IMR-90 (cell line): ENCODE results near the gene YES1. TPM values are rescaled to one million over a fixed set of nuclear protein-coding genes. Genes with fewer than 3 reads are reported as not detected.

Source experiments
- ATAC-seq: fragments of 200-7000 bp; cut with Tn5 transposase; 2 replicates; pipeline ENCODE4 v1.9.1; 2020; ENCODE audit warnings: low read depth, mild to moderate bottlenecking, moderate library complexity
- BruUV-seq: library from RNA; stranded (reverse); fragments of 400-500 nt; replicated peaks from 2 replicates; lab custom pipeline; 2021; lab: Mats Ljungman, UMichigan
- CTCF ChIA-PET: fragments of 300-600 bp; formaldehyde crosslinking; extraction: SDS; loops from one replicate; lab custom pipeline; 2021; ENCODE audit warnings: antibody characterized with exemption; lab: Yijun Ruan, JAX
- POLR2A ChIA-PET: fragments of 300-600 bp; sonication (Branson Sonifier 250); formaldehyde crosslinking; loops from one replicate; lab custom pipeline; 2022; ENCODE audit warnings: antibody characterized with exemption; ENCODE audit not compliant: unreplicated experiment; lab: Charles Lee
- DNase-seq: peaks from one replicate; pipeline ENCODE4 v3.0.0; 2013
- H2AFZ ChIP-seq: replicated peaks from 2 replicates; pipeline ENCODE3; 2013; ENCODE audit warnings: low read length, mild to moderate bottlenecking; ENCODE audit not compliant: poor library complexity
- H2AK5ac ChIP-seq: 2 replicates; pipeline ENCODE4 v1.6.1; 2013; ENCODE audit warnings: low read depth, low read length, inconsistent platforms
- H2AK9ac ChIP-seq: replicated peaks from 2 replicates; pipeline ENCODE3; 2013; ENCODE audit warnings: mild to moderate bottlenecking, low read depth, low read length, moderate library complexity; ENCODE audit not compliant: poor library complexity
- H2BK120ac ChIP-seq: 2 replicates; pipeline ENCODE4 v1.6.1; 2013; ENCODE audit warnings: low read depth, low read length, inconsistent platforms
- H2BK15ac ChIP-seq: 3 replicates; pipeline ENCODE4 v1.6.1; 2013; ENCODE audit warnings: low read depth, low read length, inconsistent platforms
- H2BK20ac ChIP-seq: 2 replicates; pipeline ENCODE4 v1.6.1; 2013; ENCODE audit warnings: low read depth, mild to moderate bottlenecking, inconsistent platforms, low read length, moderate library complexity
- H2BK5ac ChIP-seq: 2 replicates; pipeline ENCODE4 v1.6.1; 2013; ENCODE audit warnings: mild to moderate bottlenecking, low read depth, low read length, inconsistent platforms; ENCODE audit not compliant: poor library complexity, severe bottlenecking
- H3K14ac ChIP-seq: replicated peaks from 2 replicates; pipeline ENCODE4 v1.6.1; 2013; ENCODE audit warnings: low read depth, low read length, inconsistent platforms
- H3K18ac ChIP-seq: 2 replicates; pipeline ENCODE4 v1.6.1; 2013; ENCODE audit warnings: low read depth, low read length, control low read depth
- H3K23ac ChIP-seq: 2 replicates; pipeline ENCODE4 v1.6.1; 2013; ENCODE audit warnings: low read depth, low read length, inconsistent platforms
- H3K27ac ChIP-seq: 2 replicates; pipeline ENCODE4 v1.5.1; 2013; ENCODE audit warnings: mild to moderate bottlenecking, control low read depth, low read length; ENCODE audit not compliant: insufficient read depth
- H3K27me3 ChIP-seq: 2 replicates; pipeline ENCODE4 v1.6.1; 2013; ENCODE audit warnings: low read length; ENCODE audit not compliant: control insufficient read depth, insufficient read depth
- H3K36me3 ChIP-seq: 2 replicates; pipeline ENCODE4 v1.6.1; 2013; ENCODE audit warnings: low read length, mixed read lengths; ENCODE audit not compliant: control insufficient read depth, insufficient read depth
- H3K4ac ChIP-seq: 2 replicates; pipeline ENCODE4 v1.6.1; 2013; ENCODE audit warnings: low read depth, low read length, inconsistent platforms
- H3K4me1 ChIP-seq: 2 replicates; pipeline ENCODE4 v1.6.1; 2013; ENCODE audit warnings: low read length, mixed read lengths; ENCODE audit not compliant: control insufficient read depth, insufficient read depth
- H3K4me2 ChIP-seq: 2 replicates; pipeline ENCODE4 v1.6.1; 2013; ENCODE audit warnings: low read depth, mild to moderate bottlenecking, control low read depth, low read length, moderate library complexity
- H3K4me3 ChIP-seq: 2 replicates; pipeline ENCODE4 v1.5.1; 2013; ENCODE audit warnings: low read depth, mild to moderate bottlenecking, control low read depth, low read length, moderate library complexity; ENCODE audit not compliant: insufficient read depth
- H3K56ac ChIP-seq: 2 replicates; pipeline ENCODE4 v1.6.1; 2013; ENCODE audit warnings: low read length, inconsistent platforms; ENCODE audit not compliant: insufficient read depth; ENCODE audit errors: extremely low read depth
- H3K79me1 ChIP-seq, 2 experiments: 2 replicates each; pipeline ENCODE4 v1.6.1; 2013; ENCODE audit warnings: low read length in 2 of 2, inconsistent platforms in 1 of 2, low read depth in 1 of 2
- H3K9ac ChIP-seq: 2 replicates; pipeline ENCODE4 v1.6.1; 2013; ENCODE audit warnings: low read depth, low read length, control low read depth
- H3K9me1 ChIP-seq: 2 replicates; pipeline ENCODE4 v1.6.1; 2013; ENCODE audit warnings: low read length, inconsistent platforms; ENCODE audit not compliant: insufficient read depth
- H3K9me3 ChIP-seq: 2 replicates; pipeline ENCODE4 v1.6.1; 2013; ENCODE audit warnings: low read length; ENCODE audit not compliant: control insufficient read depth, insufficient read depth
- H4K20me1 ChIP-seq: 2 replicates; pipeline ENCODE4 v1.6.1; 2013; ENCODE audit warnings: low read length, inconsistent platforms; ENCODE audit not compliant: insufficient read depth
- H4K5ac ChIP-seq: 2 replicates; pipeline ENCODE4 v1.6.1; 2013; ENCODE audit warnings: mild to moderate bottlenecking, low read depth, low read length, control low read depth
- H4K8ac ChIP-seq, 2 experiments: 2 replicates each; pipeline ENCODE4 v1.6.1; 2013; ENCODE audit warnings: low read depth in 2 of 2, low read length in 2 of 2, control low read depth in 1 of 2, inconsistent platforms in 1 of 2
- H4K91ac ChIP-seq: 2 replicates; pipeline ENCODE4 v1.6.1; 2013; ENCODE audit warnings: low read depth, low read length, inconsistent platforms; ENCODE audit not compliant: insufficient read depth
- BHLHE40 ChIP-seq: fragments of 150-350 bp; IDR thresholded peaks from 2 replicates; pipeline ENCODE4 v1.6.1; 2016; ENCODE audit warnings: mild to moderate bottlenecking, low read depth, low read length
- CEBPB ChIP-seq: IDR thresholded peaks from 2 replicates; pipeline ENCODE4 v1.6.1; 2012; ENCODE audit warnings: low read depth, low read length, improper control_type of control experiment
- CHD1 ChIP-seq: IDR thresholded peaks from 2 replicates; pipeline ENCODE4 v1.6.1; 2012; ENCODE audit warnings: low read depth, low read length, improper control_type of control experiment
- FOS ChIP-seq: fragments of 150-350 bp; IDR thresholded peaks from 2 replicates; pipeline ENCODE4 v1.6.1; 2016; ENCODE audit warnings: low read depth, low read length
- MAFK ChIP-seq: IDR thresholded peaks from 2 replicates; pipeline ENCODE4 v1.6.1; 2012; ENCODE audit warnings: low read depth, low read length, improper control_type of control experiment
- MAZ ChIP-seq: IDR thresholded peaks from 2 replicates; pipeline ENCODE4 v1.6.1; 2012; ENCODE audit warnings: low read depth, mild to moderate bottlenecking, low read length, improper control_type of control experiment, moderate library complexity, borderline replicate concordance
- MXI1 ChIP-seq: IDR thresholded peaks from 2 replicates; pipeline ENCODE4 v1.6.1; 2012; ENCODE audit warnings: low read depth, mild to moderate bottlenecking, low read length, moderate library complexity, borderline replicate concordance
- NFE2L2 ChIP-seq: fragments of 150-350 bp; IDR thresholded peaks from 2 replicates; pipeline ENCODE4 v1.6.1; 2016; ENCODE audit warnings: low read depth, mild to moderate bottlenecking, low read length
- POLR2A ChIP-seq: IDR thresholded peaks from 2 replicates; pipeline ENCODE4 v1.6.1; 2012; ENCODE audit warnings: mild to moderate bottlenecking, low read depth, low read length
- RAD21 ChIP-seq: IDR thresholded peaks from 2 replicates; pipeline ENCODE4 v1.6.1; 2012; ENCODE audit warnings: low read length, improper control_type of control experiment
- RCOR1 ChIP-seq: IDR thresholded peaks from 2 replicates; pipeline ENCODE4 v1.6.1; 2012; ENCODE audit warnings: mild to moderate bottlenecking, low read length, improper control_type of control experiment; ENCODE audit not compliant: insufficient replicate concordance
- RFX5 ChIP-seq: IDR thresholded peaks from 2 replicates; pipeline ENCODE4 v1.8.0; 2012; ENCODE audit warnings: low read depth, mild to moderate bottlenecking, low read length, moderate library complexity
- SMC3 ChIP-seq: fragments of 150-350 bp; IDR thresholded peaks from 2 replicates; pipeline ENCODE4 v1.6.1; 2016; ENCODE audit warnings: low read depth, mild to moderate bottlenecking, antibody characterized with exemption, low read length, moderate library complexity
- WGBS, 2 experiments: methylation state at CpG; one replicate each; pipeline versions ENCODE4 v1.1.5 to v1.1.7; 2013; ENCODE audit warnings: missing lambda C conversion rate in 2 of 2; ENCODE audit not compliant: insufficient read length in 1 of 2; ENCODE audit errors: extremely low coverage in 2 of 2; 5-methylcytosine and 5-hydroxymethylcytosine counted together
- dilution Hi-C: fragments of 300-500 bp; cut with HindIII; formaldehyde crosslinking; loops from one replicate; pipeline ENCODE4 v1.14.3; 2018; ENCODE audit warnings: low sequenced_read_pairs; ENCODE audit not compliant: unreplicated experiment
- in situ Hi-C: fragments of 300-500 bp; cut with MboI; formaldehyde crosslinking; loops from 3 replicates; pipeline ENCODE4 v1.14.3; 2019; ENCODE audit warnings: low sequenced_read_pairs, inconsistent platforms, mixed read lengths
- intact Hi-C: fragments of 100-400 bp; cut with micrococcal nuclease; formaldehyde crosslinking; loops from 2 replicates; pipeline ENCODE4 v1.10.0; 2022
- polyA plus RNA-seq, 3 experiments: library from polyadenylated mRNA; depleted of rRNA; stranded (reverse); fragments of >200 nt; gene quantifications; 2 replicates each; pipeline ENCODE4 v1.2.3, GENCODE V29; 2012; ENCODE audit warnings: low replicate concordance in 1 of 3
- total RNA-seq: library from RNA; depleted of rRNA; stranded (reverse); fragments of >200 nt; gene quantifications from 2 replicates; pipeline ENCODE4 v1.2.3, GENCODE V29; 2012
- TF ChIP-seq, protein P1 (sequence below): conservative IDR thresholded peaks from 2 replicates; pipeline ENCODE4 v1.5.1; 2012; ENCODE audit warnings: mild to moderate bottlenecking, low read depth, low read length, improper control_type of control experiment
- TF ChIP-seq, protein P2 (sequence below): fragments of 150-350 bp; IDR thresholded peaks from 2 replicates; pipeline ENCODE4 v1.6.1; 2017; ENCODE audit warnings: mild to moderate bottlenecking, antibody characterized with exemption, low read length, low read depth
- TF ChIP-seq, protein P3 (sequence below): fragments of 150-350 bp; IDR thresholded peaks from 2 replicates; pipeline ENCODE4 v1.6.1; 2016; ENCODE audit warnings: low read depth, mild to moderate bottlenecking, low read length, moderate library complexity, borderline replicate concordance

YES1 gene
- total and polyA plus RNA-seq, 2 of the 4 experiments (the other 2 are of a cell fraction), result 16.7 to 62.0 TPM

DNA sequence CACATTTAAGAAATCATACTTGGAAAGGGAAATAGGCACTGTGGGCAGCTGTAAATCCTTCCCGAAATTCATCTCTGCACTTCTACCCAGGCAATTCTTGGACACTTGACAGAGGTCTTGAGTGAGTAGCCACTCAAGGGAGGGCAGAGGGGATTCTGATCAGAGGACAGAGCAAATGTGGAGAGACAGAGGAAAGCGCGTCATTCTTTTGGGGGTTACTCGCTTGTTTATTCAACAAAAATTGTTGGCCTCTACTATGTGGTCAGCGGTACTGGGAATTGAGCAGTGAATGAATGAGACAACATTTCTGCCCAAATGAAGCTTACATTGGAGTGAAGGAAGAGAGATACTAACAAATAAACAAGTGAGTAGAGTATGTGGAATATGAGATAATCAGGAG, 41.4 kb upstream of the YES1 start:
- Histone ChIP-seq H2BK5ac (no peak overlapping the region), H4K20me1 (no peaks in the 10 kb centered on the region), H4K8ac (no peak overlapping the region), H4K91ac (no peak overlapping the region), H2AFZ (no peak overlapping the region), H3K9me3 (no peaks in the 10 kb centered on the region), H2BK20ac (no peak overlapping the region), H3K23ac (no peak overlapping the region), H3K27me3 (no peaks in the 10 kb centered on the region), H3K18ac (no peak overlapping the region), H4K5ac (no peak overlapping the region), H3K14ac (no peak overlapping the region), H3K4me1 (no peaks in the 10 kb centered on the region), H3K56ac (no peak overlapping the region), H3K9me1 (no peaks in the 10 kb centered on the region), H3K27ac (no peak overlapping the region), H3K79me1 (no peaks in the 10 kb centered on the region), H3K4ac (no peak overlapping the region), H2BK15ac (no peak overlapping the region), H2BK120ac (no peak overlapping the region), H3K4me2 (no peak overlapping the region), H3K36me3 (no peaks in the 10 kb centered on the region), H3K4me3 (no peak overlapping the region), H3K9ac (no peak overlapping the region), H2AK5ac (no peak overlapping the region), H2AK9ac (no peak overlapping the region)
- CTCF ChIA-PET, result no interaction called here
- 80% methylated on average over 1 of the region's 5 CpGs; no CpG with 5 or more reads in 1 of the 2 experiments for WGBS, 2 experiments
- DNase-seq (no peak), ATAC-seq (no peak)
- dilution Hi-C loops (no loop called here), intact Hi-C loops (no loop called here), in situ Hi-C loops (loop anchor here (25.0 kb wide), 1 partner anchor 1709 kb away; the partner anchor contains the start of genes METTL4 and NDC80)
- TF ChIP-seq BHLHE40 (no peak), NFE2L2 (no peak), CEBPB (no peak), FOS (no peak), MXI1 (no peak), RFX5 (no peak), CHD1 (no peak), POLR2A (no peak), MAFK (no peak), SMC3 (no peak), RCOR1 (no peak), RAD21 (no peak), MAZ (no peak)
- TF ChIP-seq, protein P1, sequence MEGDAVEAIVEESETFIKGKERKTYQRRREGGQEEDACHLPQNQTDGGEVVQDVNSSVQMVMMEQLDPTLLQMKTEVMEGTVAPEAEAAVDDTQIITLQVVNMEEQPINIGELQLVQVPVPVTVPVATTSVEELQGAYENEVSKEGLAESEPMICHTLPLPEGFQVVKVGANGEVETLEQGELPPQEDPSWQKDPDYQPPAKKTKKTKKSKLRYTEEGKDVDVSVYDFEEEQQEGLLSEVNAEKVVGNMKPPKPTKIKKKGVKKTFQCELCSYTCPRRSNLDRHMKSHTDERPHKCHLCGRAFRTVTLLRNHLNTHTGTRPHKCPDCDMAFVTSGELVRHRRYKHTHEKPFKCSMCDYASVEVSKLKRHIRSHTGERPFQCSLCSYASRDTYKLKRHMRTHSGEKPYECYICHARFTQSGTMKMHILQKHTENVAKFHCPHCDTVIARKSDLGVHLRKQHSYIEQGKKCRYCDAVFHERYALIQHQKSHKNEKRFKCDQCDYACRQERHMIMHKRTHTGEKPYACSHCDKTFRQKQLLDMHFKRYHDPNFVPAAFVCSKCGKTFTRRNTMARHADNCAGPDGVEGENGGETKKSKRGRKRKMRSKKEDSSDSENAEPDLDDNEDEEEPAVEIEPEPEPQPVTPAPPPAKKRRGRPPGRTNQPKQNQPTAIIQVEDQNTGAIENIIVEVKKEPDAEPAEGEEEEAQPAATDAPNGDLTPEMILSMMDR, result no peak
- TF ChIP-seq, protein P2, sequence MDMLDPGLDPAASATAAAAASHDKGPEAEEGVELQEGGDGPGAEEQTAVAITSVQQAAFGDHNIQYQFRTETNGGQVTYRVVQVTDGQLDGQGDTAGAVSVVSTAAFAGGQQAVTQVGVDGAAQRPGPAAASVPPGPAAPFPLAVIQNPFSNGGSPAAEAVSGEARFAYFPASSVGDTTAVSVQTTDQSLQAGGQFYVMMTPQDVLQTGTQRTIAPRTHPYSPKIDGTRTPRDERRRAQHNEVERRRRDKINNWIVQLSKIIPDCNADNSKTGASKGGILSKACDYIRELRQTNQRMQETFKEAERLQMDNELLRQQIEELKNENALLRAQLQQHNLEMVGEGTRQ, result no peak
- TF ChIP-seq, protein P3, sequence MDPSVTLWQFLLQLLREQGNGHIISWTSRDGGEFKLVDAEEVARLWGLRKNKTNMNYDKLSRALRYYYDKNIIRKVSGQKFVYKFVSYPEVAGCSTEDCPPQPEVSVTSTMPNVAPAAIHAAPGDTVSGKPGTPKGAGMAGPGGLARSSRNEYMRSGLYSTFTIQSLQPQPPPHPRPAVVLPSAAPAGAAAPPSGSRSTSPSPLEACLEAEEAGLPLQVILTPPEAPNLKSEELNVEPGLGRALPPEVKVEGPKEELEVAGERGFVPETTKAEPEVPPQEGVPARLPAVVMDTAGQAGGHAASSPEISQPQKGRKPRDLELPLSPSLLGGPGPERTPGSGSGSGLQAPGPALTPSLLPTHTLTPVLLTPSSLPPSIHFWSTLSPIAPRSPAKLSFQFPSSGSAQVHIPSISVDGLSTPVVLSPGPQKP, result no peak
- no TSS peak for BruUV-seq
- POLR2A ChIA-PET, result no interaction called here
